Measurements from ENCODE around the gene ZNF593. TPM values are rescaled to one million over a fixed set of nuclear protein-coding genes. Genes with fewer than 3 reads are reported as not detected.

Gene ZNF593
- total RNA-seq, 1 donor from 2014 or later = 6.7 TPM

DNA sequence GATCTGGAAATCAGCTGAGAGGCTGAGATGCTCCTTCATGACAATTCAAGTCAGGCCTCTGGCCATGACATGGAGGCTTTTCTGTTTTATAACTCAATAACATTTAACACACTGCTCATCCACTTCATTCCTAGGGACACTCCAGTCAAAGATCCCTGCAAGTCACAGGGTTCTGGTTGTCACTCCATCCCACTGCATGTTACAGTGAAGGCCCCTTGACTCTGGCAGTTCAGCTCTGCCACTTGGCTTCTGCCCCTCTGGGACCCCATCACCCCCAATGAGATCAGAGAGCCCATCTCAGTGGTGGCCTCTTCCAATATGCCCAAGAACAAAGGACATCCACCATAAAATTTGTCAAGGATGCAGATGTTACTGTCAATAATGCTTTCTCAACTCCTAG lies 20.8 kb upstream of the ZNF593 start:
- DNase-seq (ENCODE audit: low read depth) = no peak

DNA sequence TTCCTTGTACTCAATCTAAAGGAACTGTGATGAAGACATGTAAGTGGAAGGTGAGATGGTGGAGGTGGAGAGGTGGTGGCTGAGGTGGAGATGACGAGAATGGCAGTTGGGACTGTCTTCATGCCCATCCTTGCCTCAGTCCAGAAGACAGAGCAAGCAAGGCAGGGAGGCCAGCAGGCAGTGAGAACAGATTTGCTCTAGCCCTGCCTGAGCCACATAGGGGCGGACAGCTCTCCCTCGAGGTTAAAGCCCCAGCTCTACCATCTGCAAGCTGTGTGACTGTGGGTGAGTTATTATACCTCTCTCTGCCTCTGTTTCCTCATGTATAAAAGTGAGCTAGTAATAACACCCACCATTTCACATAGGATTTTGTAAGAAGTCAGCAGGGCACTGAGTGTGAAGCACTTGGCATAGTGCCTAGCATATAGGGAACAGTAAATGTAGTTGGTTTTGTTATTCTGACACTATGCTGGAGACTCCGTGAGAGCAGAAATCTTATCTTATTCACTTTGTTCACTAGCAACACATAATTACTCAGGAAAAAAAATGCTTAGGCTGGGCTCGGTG lies 15.7 kb upstream of the ZNF593 start:
- DNase-seq (ENCODE audit: low read depth) = no peak

DNA sequence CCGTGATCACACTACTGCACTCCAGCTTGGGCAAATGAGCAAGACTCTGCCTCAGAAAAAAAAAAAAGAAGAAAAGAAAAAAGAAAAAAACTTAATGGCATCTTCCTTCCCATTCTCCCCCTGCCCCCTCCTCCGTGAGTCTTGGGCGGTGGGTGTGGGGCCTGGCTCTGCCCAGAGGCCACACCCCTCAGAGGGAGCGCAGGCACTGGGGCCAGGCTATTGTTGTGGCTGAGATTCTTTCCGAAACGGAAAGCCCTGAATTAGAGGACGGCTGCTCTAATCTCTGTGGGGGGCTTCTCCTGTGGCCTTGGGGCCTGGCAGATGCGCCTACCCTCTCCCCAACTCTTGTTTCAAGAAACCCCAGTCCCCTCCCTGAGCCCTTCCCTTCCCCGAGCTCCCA lies 15.0 kb upstream of the ZNF593 start:
- no peak for DNase-seq (ENCODE audit: low read depth)

DNA sequence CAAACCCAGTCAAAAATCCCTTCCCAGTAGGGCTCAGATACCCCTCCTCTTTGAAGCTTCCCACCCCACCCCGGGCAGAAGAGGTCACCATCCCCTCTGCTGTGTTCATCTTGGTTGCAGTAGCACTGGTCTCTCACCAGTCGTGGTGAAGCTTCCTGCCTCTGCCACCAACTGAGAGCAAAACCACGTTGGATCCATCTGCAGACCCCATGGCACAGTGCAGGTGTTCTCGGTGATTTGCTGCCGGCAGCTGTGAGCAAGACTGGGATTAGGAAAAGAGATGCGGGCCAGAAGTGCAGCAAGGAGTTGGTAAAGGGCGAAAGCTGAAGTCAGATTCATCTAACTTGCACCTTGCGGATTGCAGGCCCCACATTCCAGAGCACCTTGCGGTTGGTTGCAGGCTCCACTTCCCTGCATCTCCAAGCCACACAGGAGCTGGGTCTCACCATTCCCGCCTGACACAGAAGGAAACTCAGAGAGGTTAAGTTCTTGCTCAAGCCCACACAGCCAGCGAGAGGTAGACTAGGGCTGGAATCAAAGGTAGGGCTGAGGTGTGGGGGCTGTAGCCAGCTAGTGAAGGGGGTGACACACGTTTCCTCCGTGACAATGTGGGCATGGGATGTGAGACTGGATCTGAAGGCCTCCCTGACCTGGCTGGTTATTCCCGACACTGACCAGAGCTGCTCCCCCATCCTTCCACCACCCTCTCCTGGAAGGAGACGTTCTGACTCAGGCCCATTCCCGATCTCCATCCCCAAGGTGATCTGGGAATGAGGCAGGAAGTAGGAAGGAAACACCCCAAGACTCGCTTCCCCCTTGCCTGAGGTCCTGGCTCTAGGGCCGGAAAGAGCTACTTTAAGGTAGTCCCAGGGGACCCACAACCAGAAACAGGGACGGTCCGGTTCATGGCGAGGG lies 14.1 kb upstream of the ZNF593 start:
- no peak for DNase-seq (ENCODE audit: low read depth)

DNA sequence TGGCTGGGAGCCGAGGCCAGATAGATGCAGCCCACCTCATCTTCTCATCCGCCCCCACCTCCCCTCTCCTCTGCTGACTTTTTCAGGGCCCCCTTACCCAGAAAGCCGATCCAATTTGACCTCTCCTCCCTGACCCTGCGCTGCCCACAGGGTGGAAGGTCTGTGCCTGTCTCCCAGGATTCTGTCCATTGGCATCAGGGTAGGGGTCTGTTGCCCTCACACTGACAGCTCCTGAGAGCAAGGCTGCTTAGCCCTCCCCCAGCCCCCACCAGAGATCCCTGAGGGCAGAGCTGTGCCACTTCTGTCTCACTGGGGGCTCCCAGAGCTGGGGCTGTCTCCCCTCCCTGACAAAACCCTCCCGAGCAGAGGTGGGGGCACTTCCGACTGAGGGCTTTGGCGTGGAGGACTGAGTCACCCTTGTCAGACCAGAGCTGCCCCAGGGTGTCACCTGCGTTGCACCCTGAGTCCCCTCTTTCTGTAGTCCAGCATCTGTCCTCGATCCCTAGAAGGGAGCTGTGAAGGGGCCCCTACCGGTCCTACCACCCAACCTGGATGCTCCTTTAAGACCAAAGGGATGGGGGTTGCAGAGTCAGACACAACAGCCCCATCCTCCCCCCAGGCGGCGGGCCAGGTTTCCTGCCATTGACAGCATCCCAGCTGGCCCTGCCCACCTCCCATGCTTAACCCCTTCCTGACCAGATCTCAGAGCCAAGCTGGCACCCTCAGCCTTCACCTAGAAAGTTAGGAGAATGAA lies 13.2 kb upstream of the ZNF593 start:
- no peak for DNase-seq (ENCODE audit: low read depth)

DNA sequence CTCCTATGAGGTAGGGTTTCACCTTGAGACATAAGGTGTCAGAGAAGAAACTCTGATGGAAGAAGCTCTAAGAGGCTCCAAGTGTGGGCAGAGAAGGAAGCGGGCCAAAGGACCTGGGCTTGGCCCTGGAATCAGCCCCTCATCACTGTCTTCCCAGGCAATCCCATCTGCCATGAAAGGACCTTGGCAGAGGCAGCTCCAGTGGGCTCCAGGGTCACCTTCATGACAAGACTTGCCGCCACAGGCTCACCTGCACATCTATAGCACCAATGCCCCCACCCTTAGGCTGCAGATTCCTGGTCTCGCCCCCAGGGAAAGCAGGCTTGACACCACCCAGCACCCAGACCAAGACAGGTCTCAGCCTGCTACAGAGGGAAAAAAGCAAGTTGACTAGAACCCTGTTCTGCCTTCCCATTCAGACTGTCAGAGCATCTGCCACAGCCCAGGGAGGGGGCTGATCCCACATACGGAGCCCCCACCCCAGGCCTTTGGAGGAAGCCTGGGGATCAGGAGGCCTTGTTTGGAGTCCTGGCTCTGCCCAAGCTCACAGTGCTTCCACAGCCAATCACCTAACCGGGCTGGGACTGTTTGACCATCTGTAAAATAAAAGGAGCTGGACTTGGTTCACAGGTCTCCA lies 11.3 kb upstream of the ZNF593 start:
- DNase-seq (ENCODE audit: low read depth) = no peak

DNA sequence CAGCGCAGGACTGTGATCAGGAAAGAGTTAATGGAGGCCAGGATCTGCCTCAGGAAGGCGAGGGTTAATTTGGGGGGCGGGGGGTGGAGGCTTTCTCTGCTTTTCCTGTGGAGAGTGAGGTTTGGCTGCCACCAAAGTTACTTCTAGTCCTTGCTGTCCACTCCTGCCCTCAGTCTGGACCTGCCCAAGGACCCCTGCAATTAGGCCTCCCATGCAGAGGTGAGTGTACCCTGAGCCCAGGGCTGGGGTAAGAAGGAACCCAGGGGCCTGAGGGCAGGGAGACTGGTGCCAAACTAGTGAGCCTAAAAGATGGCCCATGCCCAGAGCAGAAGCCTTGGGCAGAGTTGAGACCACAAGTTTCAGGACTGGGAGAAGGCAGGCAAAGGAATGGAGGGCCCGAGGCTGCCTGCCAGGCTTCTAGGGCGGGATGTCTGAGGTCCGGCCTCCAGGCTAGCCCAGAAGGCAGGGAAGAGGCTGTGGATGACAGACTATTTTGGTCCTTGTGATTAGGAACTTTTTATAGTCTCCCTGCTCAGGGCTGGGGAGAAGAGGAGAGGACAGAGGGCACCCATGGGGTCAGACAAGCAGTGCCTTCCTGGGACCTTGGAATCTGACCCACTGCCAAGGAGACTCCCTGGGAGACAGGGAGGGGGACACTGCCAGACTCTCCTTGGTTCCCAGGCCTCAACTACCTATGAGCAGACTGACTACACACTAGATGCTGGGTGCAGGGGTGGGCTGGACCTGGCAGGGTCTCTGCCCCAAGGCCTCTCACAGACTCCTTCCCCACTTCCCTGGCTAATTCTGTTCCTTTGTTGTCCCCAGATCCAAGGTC lies 10.6 kb upstream of the ZNF593 start, which contains the start of gene FAM110D:
Gene FAM110D (plus strand): TSS at position 172 of the 835 bp plus-strand sequence. CDS start 2,213 bp downstream, outside the sequence.
- no peak for DNase-seq (ENCODE audit: low read depth)

DNA sequence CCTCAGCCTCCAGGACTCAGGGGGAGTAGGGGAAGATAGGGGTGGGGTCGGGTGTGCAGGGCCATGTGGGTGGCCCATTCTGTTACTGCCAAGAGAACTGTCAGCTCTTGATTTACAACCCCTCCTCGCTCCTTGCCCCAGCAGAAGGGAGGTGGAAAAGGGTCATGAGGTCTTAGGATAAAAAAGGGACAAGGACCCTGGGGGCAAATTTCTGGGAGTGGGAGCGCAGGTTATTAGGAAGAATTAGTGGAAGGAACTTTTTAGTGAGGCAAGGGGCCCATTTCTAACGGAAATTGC lies 10.0 kb upstream of the ZNF593 start:
- DNase-seq (ENCODE audit: low read depth) = no peak

DNA sequence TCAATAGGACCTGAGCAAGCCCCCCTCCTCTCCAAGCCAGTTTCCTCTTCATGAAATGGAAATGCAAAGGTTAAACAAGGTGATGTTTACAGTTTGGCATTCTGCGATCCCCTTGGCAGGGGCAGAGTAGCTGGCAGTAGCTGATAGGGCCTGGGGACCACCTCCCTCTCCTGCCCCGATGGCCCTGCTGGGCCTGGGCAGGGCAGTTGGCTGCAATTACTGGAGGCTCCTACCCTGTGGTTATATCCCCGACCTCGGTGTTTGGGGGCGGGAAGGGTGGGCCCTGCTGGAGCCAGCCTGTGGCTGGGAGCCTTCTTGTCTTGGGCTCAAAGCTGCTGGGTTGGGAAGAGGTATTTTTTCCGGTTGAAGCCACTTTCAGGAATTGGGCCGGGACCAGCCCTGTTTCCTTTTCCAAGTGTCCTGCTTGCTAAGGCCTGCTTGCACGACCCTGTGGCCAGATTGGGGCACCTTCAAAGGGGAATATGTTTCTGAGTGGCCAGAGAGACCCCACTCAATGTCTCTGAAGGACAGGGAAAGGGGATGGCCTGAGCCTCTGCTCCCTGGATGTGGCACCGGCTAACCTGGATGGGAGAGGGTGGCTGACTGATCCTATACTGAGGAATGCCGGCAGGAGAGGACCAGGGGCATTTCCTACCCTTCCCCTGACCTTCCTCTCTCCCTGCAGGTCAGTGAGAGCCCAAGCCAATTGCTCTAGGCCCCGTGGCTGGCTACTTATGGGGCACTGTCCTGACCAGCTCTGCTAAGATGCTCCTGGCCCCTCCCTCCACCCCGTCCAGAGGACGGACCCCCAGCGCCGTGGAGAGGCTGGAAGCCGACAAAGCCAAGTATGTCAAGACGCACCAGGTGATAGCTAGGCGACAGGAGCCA lies 8.9 kb upstream of the ZNF593 start:
- DNase-seq (ENCODE audit: low read depth) = no peak

DNA sequence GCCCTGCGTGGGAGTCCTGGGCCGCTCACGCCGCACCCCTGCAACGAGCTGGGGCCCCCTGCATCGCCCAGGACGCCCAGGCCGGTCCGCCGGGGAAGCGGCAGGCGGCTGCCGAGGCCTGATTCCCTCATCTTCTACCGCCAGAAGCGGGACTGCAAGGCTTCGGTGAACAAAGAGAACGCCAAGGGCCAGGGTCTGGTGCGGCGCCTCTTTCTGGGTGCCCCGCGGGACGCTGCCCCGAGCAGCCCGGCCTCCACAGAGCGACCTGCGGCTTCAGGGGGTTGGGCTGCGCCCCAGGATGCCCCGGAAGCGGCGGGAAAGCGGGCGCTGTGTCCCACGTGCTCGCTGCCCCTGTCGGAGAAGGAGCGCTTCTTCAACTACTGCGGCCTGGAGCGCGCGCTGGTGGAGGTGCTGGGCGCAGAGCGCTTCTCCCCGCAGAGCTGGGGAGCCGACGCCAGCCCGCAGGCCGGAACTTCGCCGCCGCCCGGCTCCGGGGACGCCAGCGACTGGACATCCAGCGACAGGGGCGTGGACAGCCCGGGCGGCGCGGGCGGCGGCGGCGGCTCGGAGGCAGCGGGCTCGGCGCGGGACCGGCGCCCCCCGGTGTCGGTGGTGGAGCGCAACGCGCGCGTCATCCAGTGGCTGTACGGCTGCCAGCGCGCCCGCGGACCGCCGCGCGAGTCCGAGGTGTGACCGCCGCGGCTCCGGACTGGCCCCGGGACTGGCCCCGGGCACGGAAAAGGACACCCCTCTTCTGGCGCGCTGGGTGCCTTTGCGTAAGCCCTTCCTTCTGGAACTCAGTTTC lies 8.1 kb upstream of the ZNF593 start:
- DNase-seq (ENCODE audit: low read depth) = no peak

DNA sequence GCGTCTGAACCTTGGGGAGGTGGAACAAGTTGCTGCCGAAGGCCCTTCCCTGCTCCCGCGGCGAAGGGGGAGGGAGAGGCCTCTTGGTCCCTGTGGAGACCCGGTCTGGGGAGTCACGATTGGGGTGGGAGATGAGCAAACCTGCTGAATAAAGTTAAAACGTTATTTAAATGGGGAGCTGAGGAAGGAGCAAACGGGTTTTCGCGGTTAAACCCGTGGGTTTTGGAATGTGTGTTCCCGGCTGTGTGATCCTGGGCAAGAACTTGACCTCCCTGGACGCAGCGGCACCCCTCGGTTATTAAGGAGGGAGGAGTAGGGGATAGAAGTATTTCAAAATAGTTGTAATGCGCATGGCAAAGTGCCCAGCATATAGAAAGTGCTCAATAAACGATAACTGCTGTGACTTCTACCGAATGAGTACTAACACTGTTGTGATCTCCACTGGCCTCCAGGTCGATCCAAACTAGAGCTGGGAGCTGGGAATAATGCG lies 7.4 kb upstream of the ZNF593 start:
- no peak for DNase-seq (ENCODE audit: low read depth)

DNA sequence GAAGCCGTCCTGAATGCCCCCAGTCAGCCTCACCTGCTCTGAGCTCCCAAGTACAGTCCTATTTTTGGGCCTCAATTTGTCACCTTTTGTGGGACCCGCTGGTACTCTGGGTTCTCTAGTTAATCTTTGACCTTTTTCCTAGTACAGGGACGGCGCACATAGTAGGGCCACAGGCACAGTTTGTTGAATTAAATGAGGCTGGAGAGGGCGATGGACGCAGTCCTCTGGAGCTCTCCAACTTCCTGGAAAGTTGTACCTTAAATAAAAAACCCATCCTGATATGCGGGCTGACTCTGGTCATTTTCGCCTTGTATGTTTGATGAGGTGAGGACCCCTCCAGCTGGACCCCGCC lies 6.0 kb upstream of the ZNF593 start:
- DNase-seq (ENCODE audit: low read depth) = no peak

DNA sequence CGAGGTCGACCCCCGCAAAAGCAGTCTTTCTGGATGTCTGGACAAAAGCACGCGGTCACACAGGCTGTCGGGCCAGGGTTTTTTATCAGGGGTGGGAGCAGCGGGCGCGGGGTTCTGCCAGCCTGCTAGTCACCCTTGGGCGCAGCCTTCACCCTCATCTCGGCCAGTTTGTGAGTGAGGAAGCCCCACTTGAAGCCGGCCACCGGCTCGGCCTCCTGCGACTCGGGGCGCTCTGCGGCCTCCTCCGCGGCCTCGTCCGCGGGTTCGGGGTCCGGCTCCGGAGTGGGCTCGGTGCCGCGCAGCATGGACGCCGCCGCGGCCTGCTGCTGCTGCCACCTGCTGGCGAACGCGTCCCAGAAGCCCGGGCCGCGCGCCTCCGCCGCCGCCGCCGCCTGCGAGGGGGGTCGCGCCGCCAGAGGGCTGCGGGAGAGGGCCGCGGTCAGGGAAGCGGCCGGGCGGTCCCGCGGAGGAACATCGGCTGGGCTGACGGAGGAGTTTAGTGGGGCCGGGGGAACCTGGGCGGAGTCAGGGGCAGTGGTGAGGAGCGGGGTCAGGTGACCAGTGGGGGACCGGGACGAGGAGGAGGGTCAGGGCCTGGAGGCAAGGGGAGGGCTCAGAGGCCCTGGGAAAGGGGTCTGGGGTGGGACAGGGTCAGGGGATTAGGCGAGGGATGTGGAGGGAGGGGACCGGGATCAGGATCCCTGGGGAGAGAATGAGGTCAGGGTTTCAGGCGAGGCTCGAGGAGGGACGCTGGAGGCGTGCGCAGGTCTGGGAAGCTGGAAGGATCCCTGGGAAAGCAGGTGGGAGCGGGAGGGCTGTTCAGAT lies 5.5 kb upstream of the ZNF593 start:
- DNase-seq (ENCODE audit: low read depth) = no peak

DNA sequence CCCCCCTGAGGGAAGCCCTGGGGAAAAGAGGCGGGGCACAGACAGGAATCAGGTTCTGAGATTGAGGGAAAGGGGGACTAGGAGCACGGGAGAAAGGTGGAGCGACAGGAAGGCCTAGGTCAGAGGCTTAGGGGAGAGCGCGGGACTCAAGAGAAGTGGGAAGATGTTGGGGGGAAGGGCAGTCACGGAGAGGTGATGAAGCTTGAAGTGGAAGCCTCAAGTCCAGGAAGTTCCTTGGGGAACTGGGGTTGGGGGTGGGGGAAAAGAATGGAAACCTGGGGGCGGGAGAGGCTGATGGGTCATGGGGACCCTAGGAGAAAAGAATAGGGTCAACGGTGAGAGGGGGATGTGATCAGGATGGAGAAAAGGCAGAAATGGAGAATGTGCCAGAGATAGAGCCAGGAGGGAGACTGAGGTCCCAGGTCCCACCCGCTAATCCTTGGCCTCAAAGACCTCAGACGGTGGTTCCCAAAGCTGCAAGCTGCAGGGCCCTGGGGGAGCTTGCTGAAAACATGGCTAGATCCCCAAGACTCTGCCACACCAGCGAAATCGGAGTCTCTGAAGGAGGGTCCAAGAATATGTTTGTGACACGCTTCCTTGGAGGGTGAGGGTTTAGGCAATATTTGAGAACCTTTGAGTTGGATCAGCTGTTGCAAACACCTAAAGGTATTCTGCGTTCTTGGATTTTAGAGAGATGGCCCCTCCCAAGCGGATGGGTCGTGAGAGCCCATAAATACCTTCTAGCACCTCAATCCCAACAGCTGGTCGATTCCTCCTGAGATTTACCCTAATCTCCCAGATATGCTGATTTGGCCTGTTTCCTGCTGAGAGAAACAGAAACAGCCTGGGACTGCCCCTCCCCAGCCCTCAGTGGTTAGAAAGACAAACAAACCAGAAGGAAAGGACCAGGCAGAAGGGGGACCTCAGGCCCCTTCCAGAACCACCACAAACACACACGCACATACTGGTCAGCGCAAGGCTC lies 4.6 kb upstream of the ZNF593 start:
- no peak for DNase-seq (ENCODE audit: low read depth)

DNA sequence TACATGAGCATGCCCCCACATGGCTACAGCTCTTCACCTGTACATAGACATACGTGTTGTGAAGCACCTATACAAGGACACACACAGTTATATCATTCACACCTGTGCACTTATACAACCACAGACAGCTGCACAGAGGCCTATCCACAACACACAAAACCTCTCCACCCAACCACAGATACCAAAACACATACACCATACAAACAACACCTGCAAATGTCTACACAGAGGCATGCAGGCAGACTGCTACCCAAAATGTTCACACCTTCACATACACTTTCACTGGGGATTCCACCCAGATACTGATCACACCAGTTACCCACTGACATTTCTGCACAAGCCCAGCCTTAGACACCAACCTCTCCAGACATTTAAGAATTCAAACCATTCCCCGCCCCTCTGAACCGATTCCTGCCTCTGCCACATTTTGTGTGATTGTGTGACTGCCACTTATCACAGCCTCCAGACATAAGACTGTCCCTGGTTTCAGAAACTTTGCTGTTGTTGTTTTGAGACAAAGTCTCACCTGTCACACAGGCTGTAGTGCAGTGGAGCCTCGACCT lies 2.9 kb upstream of the ZNF593 start:
- DNase-seq (ENCODE audit: low read depth) = no peak

DNA sequence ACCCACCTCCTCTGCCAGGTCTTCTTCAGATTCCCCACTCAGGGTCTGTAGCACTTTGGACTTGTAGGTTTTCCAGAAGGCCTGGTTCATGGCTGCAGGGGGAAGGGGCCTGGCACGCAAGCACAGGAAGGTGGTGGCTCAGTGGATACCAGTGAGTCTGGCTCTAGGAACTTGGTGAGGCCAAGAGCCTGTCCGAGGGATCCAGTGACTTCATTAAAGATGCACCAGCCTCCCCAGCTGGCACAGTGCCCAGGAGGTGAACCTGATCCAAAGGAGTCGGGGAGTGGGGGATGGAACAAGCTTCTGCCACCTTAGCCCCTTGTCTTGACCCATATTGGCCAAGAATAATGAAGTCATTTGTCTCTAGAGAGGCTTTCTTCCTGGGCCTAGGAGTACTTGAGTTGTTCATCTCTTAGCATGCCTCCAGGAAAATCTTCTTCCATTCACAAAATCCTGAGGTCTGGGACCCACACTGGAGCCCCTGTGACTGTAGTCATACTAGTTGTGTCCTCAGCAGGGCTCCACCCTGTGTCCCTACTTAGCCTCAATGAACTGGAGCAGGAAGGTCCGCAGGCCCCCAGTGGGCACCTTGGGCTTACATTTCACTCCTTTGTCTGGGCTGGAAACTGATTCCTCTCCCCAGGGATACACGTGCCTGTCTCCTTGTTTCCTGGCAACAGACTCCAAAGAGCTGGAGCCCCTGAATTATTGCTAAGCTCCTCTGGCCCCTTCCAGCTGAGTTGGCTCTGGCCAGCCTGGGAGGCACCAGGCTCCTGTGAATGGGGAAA lies 1.1 kb upstream of the ZNF593 start, which contains the start of gene C1orf232:
Gene C1orf232 (minus strand): TSS at position 554 of the 788 bp plus-strand sequence. CDS start 464 bp downstream, at position 90.
- DNase-seq (ENCODE audit: low read depth) = no peak

Data from renal cortical epithelial cell (primary cell).